GM10266 (cell line): Measurements from ENCODE around the gene DNER.

Source experiments
- DNase-seq: peaks from one replicate; pipeline ENCODE4 v3.0.0; 2012; ENCODE audit errors: extremely low spot score
- CTCF ChIP-seq: IDR thresholded peaks from 2 replicates; pipeline ENCODE4 v1.5.1; 2012; ENCODE audit warnings: mild to moderate bottlenecking, low read depth; ENCODE audit not compliant: control insufficient read depth, insufficient read depth; ENCODE audit errors: missing control alignments

DNER gene

GRCh38 chr2:229403296-229403695 lies 311.1 kb downstream of the DNER start:
- no peak for TF ChIP-seq CTCF
- no peak for DNase-seq

- DNase-seq, result no peak
Measured at GRCh38 chr2:229401171-229401865, 313.0 kb downstream of the DNER start.

GRCh38 chr2:229393926-229394325 lies 320.4 kb downstream of the DNER start:
- no peak for DNase-seq

More at GRCh38 chr2:229401171-229401865, 313.0 kb downstream of the DNER start:
- TF ChIP-seq CTCF, result no peak

GRCh38 chr2:229392196-229392595 lies 322.2 kb downstream of the DNER start:
- no peak for DNase-seq

More at GRCh38 chr2:229393926-229394325, 320.4 kb downstream of the DNER start:
- TF ChIP-seq CTCF, result no peak

GRCh38 chr2:229388731-229389130 lies 325.6 kb downstream of the DNER start:
- no peak for DNase-seq
- no peak for TF ChIP-seq CTCF

More at GRCh38 chr2:229392196-229392595, 322.2 kb downstream of the DNER start:
- TF ChIP-seq CTCF, result no peak

- no peak for TF ChIP-seq CTCF
- no peak for DNase-seq
Measured at GRCh38 chr2:229387866-229388265, 326.5 kb downstream of the DNER start.

GRCh38 chr2:229380101-229380625 lies 334.2 kb downstream of the DNER start:
- DNase-seq, result no peak
- TF ChIP-seq CTCF, result no peak
